GM19328 (cell line): ENCODE results near the gene GLIS1.

Experiments used
- ATAC-seq: cut with Tn5 transposase; IDR thresholded peaks from one replicate; pipeline ENCODE4 v1.9.1; 2021; ENCODE audit warnings: mild to moderate bottlenecking, moderate library complexity; ENCODE audit not compliant: unreplicated experiment

GLIS1 gene

GRCh38 chr1:53620061-53620855, 118.7 kb downstream of the GLIS1 start:
- ATAC-seq: no peak

GRCh38 chr1:53619367-53620060, 119.5 kb downstream of the GLIS1 start:
- no peak for ATAC-seq

GRCh38 chr1:53618500-53619366, 120.2 kb downstream of the GLIS1 start:
- no peak for ATAC-seq

GRCh38 chr1:53617851-53618499, 121.0 kb downstream of the GLIS1 start:
- no peak for ATAC-seq

- ATAC-seq: no peak
Measured at GRCh38 chr1:53617382-53617781, 121.6 kb downstream of the GLIS1 start.

GRCh38 chr1:53616927-53617326, 122.0 kb downstream of the GLIS1 start:
- ATAC-seq: no peak

GRCh38 chr1:53616511-53616910, 122.5 kb downstream of the GLIS1 start:
- no peak for ATAC-seq

- no peak for ATAC-seq
Measured at GRCh38 chr1:53615101-53615500, 123.9 kb downstream of the GLIS1 start.

GRCh38 chr1:53614231-53615021, 124.5 kb downstream of the GLIS1 start:
- ATAC-seq: no peak

GRCh38 chr1:53608676-53609075, 130.3 kb downstream of the GLIS1 start:
- no peak for ATAC-seq

- no peak for ATAC-seq
Measured at GRCh38 chr1:53608071-53608470, 130.9 kb downstream of the GLIS1 start.

GRCh38 chr1:53606651-53607051, 132.3 kb downstream of the GLIS1 start:
- ATAC-seq: no peak

GRCh38 chr1:53606197-53606596, 132.8 kb downstream of the GLIS1 start:
- no peak for ATAC-seq

- no peak for ATAC-seq
Measured at GRCh38 chr1:53605181-53605580, 133.8 kb downstream of the GLIS1 start.

GRCh38 chr1:53604291-53604919, 134.6 kb downstream of the GLIS1 start:
- ATAC-seq: no peak

GRCh38 chr1:53603431-53603830, 135.5 kb downstream of the GLIS1 start:
- no peak for ATAC-seq

GRCh38 chr1:53601867-53602775, 136.8 kb downstream of the GLIS1 start:
- no peak for ATAC-seq

- ATAC-seq: no peak
Measured at GRCh38 chr1:53601031-53601745, 137.8 kb downstream of the GLIS1 start.
